OCI-LY3 (cell line): ENCODE measurements around the gene HERC2.

Experiments
- CTCF ChIP-seq: fragments of 200-600, 300-600 bp; sonication (generic); IDR thresholded peaks from 2 replicates; pipeline ENCODE4 v1.5.1; 2014; ENCODE audit warnings: antibody characterized with exemption, low read length, low read depth
- EZH2phosphoT487 ChIP-seq: fragments of 200-600 bp; shearing (Covaris generic); IDR thresholded peaks from 2 replicates; pipeline ENCODE4 v1.6.1; 2018; ENCODE audit warnings: antibody characterized with exemption, mixed run types, low read depth

- TF ChIP-seq CTCF: no peak
- no peak for TF ChIP-seq EZH2phosphoT487
Observed at GRCh38 chr15:28127036-28127435, 194.9 kb downstream of the HERC2 start.
